A549 (cell line): ENCODE measurements around the gene GABRG2.

Experiments
- EP300 ChIP-seq, 2 experiments: fragments of >200 bp; sonication (Bioruptor Twin); formaldehyde crosslinking; IDR thresholded peaks; 2 replicates in 1 of 2; 3 replicates in 1 of 2; pipeline ENCODE4 v1.6.1; 2016 to 2017
- RCOR1 ChIP-seq: fragments of 150-350 bp; IDR thresholded peaks from 2 replicates; pipeline ENCODE4 v1.6.1; 2014; ENCODE audit warnings: antibody characterized with exemption, low read length, low read depth
- ZNF302 ChIP-seq: fragments of 250-450 bp; sonication (Bioruptor Pico); IDR thresholded peaks from 2 replicates; pipeline ENCODE4 v1.9.0; 2021; ENCODE audit warnings: inconsistent platforms, mild to moderate bottlenecking, moderate library complexity
- ZSCAN20 ChIP-seq: fragments of 250-450 bp; sonication (Bioruptor Pico); IDR thresholded peaks from 2 replicates; pipeline ENCODE4 v1.8.0; 2022; ENCODE audit warnings: mild to moderate bottlenecking, moderate library complexity
- TF ChIP-seq, protein P1 (sequence below): fragments of >200 bp; sonication (Bioruptor Twin); formaldehyde crosslinking; IDR thresholded peaks from 3 replicates; pipeline ENCODE4 v1.5.1; 2016

DNA sequence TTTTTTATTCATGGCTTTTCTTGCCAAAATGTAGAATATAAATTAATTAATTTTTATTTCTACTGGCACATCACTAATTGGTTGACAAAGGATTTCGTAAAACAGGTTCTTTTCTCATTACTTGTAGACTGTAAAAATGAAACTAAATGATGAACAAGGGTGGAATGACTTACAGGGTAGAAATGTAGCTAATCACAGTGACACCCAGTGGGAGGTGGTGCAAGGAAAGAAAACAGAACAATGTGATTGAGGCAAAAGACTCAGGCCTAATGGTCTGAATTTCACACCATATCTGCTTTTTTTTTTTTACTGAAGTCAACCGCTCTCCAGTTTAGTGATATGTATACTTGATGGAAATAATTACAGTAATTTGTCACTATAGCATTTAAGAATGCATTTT, 28.9 kb downstream of the GABRG2 start:
- TF ChIP-seq, protein P1, sequence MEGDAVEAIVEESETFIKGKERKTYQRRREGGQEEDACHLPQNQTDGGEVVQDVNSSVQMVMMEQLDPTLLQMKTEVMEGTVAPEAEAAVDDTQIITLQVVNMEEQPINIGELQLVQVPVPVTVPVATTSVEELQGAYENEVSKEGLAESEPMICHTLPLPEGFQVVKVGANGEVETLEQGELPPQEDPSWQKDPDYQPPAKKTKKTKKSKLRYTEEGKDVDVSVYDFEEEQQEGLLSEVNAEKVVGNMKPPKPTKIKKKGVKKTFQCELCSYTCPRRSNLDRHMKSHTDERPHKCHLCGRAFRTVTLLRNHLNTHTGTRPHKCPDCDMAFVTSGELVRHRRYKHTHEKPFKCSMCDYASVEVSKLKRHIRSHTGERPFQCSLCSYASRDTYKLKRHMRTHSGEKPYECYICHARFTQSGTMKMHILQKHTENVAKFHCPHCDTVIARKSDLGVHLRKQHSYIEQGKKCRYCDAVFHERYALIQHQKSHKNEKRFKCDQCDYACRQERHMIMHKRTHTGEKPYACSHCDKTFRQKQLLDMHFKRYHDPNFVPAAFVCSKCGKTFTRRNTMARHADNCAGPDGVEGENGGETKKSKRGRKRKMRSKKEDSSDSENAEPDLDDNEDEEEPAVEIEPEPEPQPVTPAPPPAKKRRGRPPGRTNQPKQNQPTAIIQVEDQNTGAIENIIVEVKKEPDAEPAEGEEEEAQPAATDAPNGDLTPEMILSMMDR = no peak
- TF ChIP-seq RCOR1 = no peak
- TF ChIP-seq ZSCAN20 (CRISPR knock-in tag) = no peak
- TF ChIP-seq ZNF302 = no peak
- TF ChIP-seq EP300 (IDR thresholded peaks at IDR 0.05) = no peak
